Common myeloid progenitor, CD34-positive (primary cell): ENCODE results near the gene RIMS3.

Source experiments
- CTCF ChIA-PET: fragments of 350-600 bp; sonication (Branson Sonifier 250); formaldehyde crosslinking; loops from one replicate; lab custom pipeline; 2021; ENCODE audit warnings: antibody characterized with exemption; lab: Charles Lee
- POLR2A ChIA-PET: fragments of 350-600 bp; sonication (Branson Sonifier 250); formaldehyde crosslinking; loops from one replicate; lab custom pipeline; 2021; ENCODE audit warnings: antibody characterized with exemption; lab: Charles Lee
- DNase-seq, 3 donors: peaks; one replicate each; pipeline versions ENCODE4 v3.0.0 to v3.0.0-alpha.2; 2013
- H3K27ac ChIP-seq, 2 experiments: 1 replicate in 1 of 2; 2 replicates in 1 of 2; pipeline ENCODE4 v1.7.0; 2013; ENCODE audit warnings: inconsistent platforms in 2 of 2, low read length in 2 of 2, mild to moderate bottlenecking in 2 of 2, low read depth in 1 of 2, moderate library complexity in 1 of 2; ENCODE audit not compliant: severe bottlenecking in 2 of 2, insufficient read depth in 1 of 2, poor library complexity in 1 of 2
- H3K27me3 ChIP-seq, 5 experiments: replicated peaks in 2 of 5; 1 replicate in 3 of 5; 2 replicates in 2 of 5; pipeline versions ENCODE4 v1.6.1 to v1.7.0; 2013; ENCODE audit warnings: low read length in 4 of 5, mild to moderate bottlenecking in 2 of 5, moderate library complexity in 2 of 5, inconsistent platforms in 1 of 5; ENCODE audit not compliant: insufficient read depth in 5 of 5, control insufficient read depth in 4 of 5
- H3K36me3 ChIP-seq, 4 experiments: 1 replicate in 2 of 4; 2 replicates in 2 of 4; pipeline versions ENCODE4 v1.6.1 to v1.7.0; 2013; ENCODE audit warnings: low read length in 3 of 4, control low read depth in 1 of 4, mild to moderate bottlenecking in 1 of 4; ENCODE audit not compliant: control insufficient read depth in 4 of 4, insufficient read depth in 4 of 4
- H3K4me1 ChIP-seq, 4 experiments: 1 replicate in 3 of 4; 2 replicates in 1 of 4; pipeline versions ENCODE4 v1.6.1 to v1.7.1; 2013; ENCODE audit warnings: low read length in 3 of 4, mild to moderate bottlenecking in 3 of 4, control low read depth in 1 of 4, inconsistent platforms in 1 of 4, moderate library complexity in 1 of 4; ENCODE audit not compliant: control insufficient read depth in 4 of 4, insufficient read depth in 4 of 4; ENCODE audit errors: control extremely low read depth in 1 of 4
- H3K4me3 ChIP-seq, 7 experiments: 1 replicate in 4 of 7; 2 replicates in 3 of 7; pipeline versions ENCODE4 v1.5.1 to v1.7.0; 2013; ENCODE audit warnings: mild to moderate bottlenecking in 7 of 7, low read length in 6 of 7, moderate library complexity in 6 of 7, inconsistent platforms in 2 of 7, low read depth in 2 of 7, control low read depth in 1 of 7; ENCODE audit not compliant: insufficient read depth in 4 of 7, control insufficient read depth in 1 of 7; ENCODE audit errors: extremely low read depth in 1 of 7
- H3K9me3 ChIP-seq, 5 experiments: 1 replicate in 4 of 5; 2 replicates in 1 of 5; pipeline versions ENCODE4 v1.6.1 to v1.7.1; 2013; ENCODE audit warnings: low read length in 4 of 5, mild to moderate bottlenecking in 2 of 5, inconsistent platforms in 1 of 5, low read depth in 1 of 5, moderate library complexity in 1 of 5; ENCODE audit not compliant: control insufficient read depth in 4 of 5, insufficient read depth in 2 of 5; ENCODE audit errors: control extremely low read depth in 1 of 5
- WGBS: methylation state at CpG from one replicate; pipeline ENCODE4 v1.1.5; 2013; ENCODE audit not compliant: insufficient coverage; 5-methylcytosine and 5-hydroxymethylcytosine counted together

RIMS3 gene

DNA sequence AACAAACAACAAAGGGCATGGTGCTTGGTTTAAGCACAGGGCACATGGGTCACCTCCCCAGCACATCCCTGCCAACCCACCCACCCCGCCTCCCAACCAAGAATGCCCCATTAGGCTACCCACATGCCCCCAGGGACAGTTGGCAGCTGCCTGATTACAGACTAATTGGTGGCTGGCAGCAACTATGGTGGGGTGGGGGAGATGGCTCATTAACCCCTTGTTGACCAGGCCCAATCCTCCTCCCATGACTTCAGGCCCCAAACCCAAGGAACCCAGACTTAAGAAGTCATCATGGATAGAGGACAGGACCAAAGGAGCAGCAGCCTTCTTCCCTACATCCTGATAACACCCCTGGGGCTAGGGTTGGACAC lies 1.3 kb downstream of the RIMS3 start:
- Histone ChIP-seq H3K27me3 (peaks cover 0 to 4% (median 0%) of the 10 kb centered on the region in 5 experiments), H3K4me3 (no peak overlapping the region), H3K36me3 (no peaks in the 10 kb centered on the region), H3K4me1 (peaks cover 0 to 26% (median 19%) of the 10 kb centered on the region in 4 experiments), H3K9me3 (no peaks in the 10 kb centered on the region), H3K27ac (no peak overlapping the region)
- WGBS, result no CpG with 5 or more reads among the region's 1 CpG
- ChIA-PET CTCF (interaction anchor here (1.4 kb wide), 2 partner anchors 11 to 54 kb away, joined by 3 to 5 read pairs; no protein-coding TSS in a partner anchor), POLR2A (interaction anchor here (1.3 kb wide), 1 partner anchor 13 kb away, joined by 4 read pairs; no protein-coding TSS in a partner anchor)
- no peak for DNase-seq

DNA sequence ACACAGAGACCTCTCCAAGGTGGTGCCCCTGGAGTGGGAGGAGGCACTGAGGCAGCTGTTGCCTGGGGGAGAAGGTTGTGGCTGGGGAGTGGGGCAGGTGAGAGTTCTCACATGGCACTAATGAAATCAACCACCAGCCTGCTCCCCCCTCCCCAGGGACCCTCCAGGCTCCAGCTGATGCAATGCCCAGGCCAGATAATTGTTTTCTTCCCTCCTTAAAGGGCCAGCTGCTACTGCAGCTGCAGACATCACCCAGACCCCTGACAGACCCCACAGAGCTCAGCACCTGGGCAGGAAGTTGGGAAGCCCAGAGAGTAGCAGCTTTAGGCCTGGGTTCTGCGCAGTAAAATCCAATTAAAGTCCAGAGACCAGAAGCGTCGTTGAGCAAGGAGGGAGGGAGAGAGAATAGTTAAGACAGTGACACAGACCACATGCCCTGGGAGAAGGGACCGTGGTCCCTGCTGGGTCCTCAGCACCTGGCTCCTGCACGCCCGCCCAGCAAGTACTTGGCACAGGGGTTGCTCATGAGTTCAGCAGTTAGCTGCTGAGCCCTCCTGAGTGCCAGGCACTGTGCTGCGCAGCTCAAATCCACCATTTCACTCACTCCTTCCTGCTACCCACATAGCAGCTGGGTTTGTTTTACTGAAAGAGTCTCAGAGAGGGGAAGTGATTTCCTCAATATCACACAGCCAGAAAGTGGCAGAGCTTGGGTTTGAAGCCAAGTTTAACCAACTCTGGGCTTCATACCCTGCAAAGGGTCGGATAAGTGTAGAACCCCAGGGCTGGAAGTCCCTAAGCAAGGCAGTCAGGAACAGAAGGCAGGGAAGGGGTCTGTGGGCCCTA lies 1.9 kb downstream of the RIMS3 start:
- Histone ChIP-seq H3K27me3 (peaks cover 0 to 6% (median 0%) of the 10 kb centered on the region in 5 experiments), H3K36me3 (no peaks in the 10 kb centered on the region), H3K27ac (no peak overlapping the region), H3K4me1 (peaks cover 0 to 23% (median 15%) of the 10 kb centered on the region in 4 experiments), H3K9me3 (no peaks in the 10 kb centered on the region), H3K4me3 (no peak overlapping the region)
- DNase-seq, result peak in 1 of 3 donors; percentile 13
- 77% methylated on average over 7 of the region's 8 CpGs for WGBS
- POLR2A ChIA-PET, result interaction anchor here (1.3 kb wide), 1 partner anchor 12 kb away, joined by 4 read pairs; no protein-coding TSS in a partner anchor
- CTCF ChIA-PET, result interaction anchor here (0.9 to 1.6 kb wide), 4 partner anchors 10 to 70 kb away, joined by 3 to 7 read pairs (median 4); no protein-coding TSS in a partner anchor

DNA sequence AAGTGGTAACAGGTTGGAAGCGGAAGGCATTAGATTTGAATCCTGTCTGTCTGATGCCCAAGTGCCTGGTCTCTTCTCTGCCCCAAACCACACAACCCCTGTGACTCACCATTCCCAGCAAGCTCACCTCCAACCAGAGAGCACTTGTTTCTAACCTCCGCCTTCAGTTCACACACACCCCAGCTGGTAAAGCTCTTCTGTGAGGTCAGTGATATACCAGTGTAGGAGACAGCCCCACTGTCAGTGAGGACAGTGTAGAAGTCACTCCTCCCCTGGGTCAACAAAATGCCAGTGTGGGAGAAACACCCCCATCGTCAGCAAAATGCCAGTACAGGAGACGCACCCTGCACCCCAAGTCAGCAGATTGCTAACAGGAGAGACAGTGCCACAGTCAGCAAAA lies 2.6 kb downstream of the RIMS3 start:
- WGBS, result 93% methylated on average over 3 of the region's 4 CpGs
- Histone ChIP-seq H3K27ac (no peak overlapping the region), H3K9me3 (no peaks in the 10 kb centered on the region), H3K27me3 (peaks cover 0 to 12% (median 0%) of the 10 kb centered on the region in 5 experiments), H3K4me1 (peaks cover 0 to 22% (median 15%) of the 10 kb centered on the region in 4 experiments), H3K4me3 (no peak overlapping the region), H3K36me3 (no peaks in the 10 kb centered on the region)
- ChIA-PET POLR2A (interaction anchor here (1.3 kb wide), 1 partner anchor 11 kb away, joined by 4 read pairs; no protein-coding TSS in a partner anchor), CTCF (interaction anchor here (0.9 to 1.6 kb wide), 6 partner anchors 10 to 112 kb away, joined by 3 to 7 read pairs (median 4); no protein-coding TSS in a partner anchor)
- peak in 2 of 3 donors; percentile 23 to 29 for DNase-seq

DNA sequence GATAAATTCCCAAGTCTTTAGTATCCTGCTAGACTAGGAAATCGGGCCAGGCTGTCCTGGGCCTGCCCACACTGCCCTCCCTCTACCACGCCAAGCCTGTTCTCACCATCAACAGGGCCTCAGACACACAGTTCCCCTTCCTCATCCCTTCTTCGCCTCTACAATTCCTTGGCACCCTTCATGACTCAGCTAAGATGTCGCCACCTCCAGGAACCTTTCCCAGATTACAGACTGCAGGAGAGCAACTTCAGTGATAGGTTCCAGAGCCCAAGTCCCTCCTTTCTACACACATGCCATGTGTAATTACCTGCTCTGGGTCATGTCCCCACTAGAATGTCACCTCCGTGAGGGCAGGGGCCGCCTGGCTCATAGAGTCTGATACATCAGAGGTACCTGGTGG lies 3.3 kb downstream of the RIMS3 start:
- Histone ChIP-seq H3K27ac (no peak overlapping the region), H3K4me3 (no peak overlapping the region), H3K27me3 (peaks cover 0 to 12% (median 0%) of the 10 kb centered on the region in 5 experiments), H3K36me3 (no peaks in the 10 kb centered on the region), H3K9me3 (no peaks in the 10 kb centered on the region), H3K4me1 (peaks cover 0 to 22% (median 15%) of the 10 kb centered on the region in 4 experiments)
- 91% methylated on average over 6 of the region's 6 CpGs for WGBS
- DNase-seq, result no peak
- POLR2A ChIA-PET, result no interaction called here
- CTCF ChIA-PET, result interaction anchor here (0.9 to 1.6 kb wide), 5 partner anchors 9 to 113 kb away, joined by 3 to 7 read pairs (median 4); no protein-coding TSS in a partner anchor

DNA sequence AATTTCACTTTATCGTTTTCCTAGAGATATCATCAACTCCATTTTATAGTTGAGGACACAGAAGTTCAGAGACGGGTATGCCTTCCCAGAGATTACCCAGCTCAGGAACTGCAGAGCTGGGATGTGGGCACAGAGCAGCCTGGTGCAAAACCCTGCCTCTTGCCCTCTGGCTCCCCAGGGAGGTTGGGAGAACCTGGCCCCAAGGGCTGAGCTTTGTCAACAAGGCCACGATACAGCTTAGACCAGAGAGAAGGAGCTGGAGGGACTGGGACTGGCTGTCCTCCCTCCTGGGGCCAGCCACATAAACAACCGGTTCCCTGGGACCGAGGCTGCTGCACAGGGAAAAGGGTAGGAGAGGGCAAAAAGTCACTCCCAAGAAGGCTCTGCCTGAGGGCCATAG lies 3.8 kb downstream of the RIMS3 start:
- H3K27me3 ChIP-seq, result peaks cover 0 to 12% (median 0%) of the 10 kb centered on the region in 5 experiments
- no peak for DNase-seq
- H3K4me3 ChIP-seq, result no peak overlapping the region
- POLR2A ChIA-PET, result no interaction called here
- H3K4me1 ChIP-seq, result peaks cover 0 to 22% (median 15%) of the 10 kb centered on the region in 4 experiments
- WGBS, result 96% methylated on average over 5 of the region's 5 CpGs
- H3K9me3 ChIP-seq, result no peaks in the 10 kb centered on the region
- CTCF ChIA-PET, result interaction anchor here (1.2 to 1.3 kb wide), 2 partner anchors 31 to 113 kb away, joined by 3 to 4 read pairs; no protein-coding TSS in a partner anchor
- no peaks in the 10 kb centered on the region for H3K36me3 ChIP-seq
- no peak overlapping the region for H3K27ac ChIP-seq

DNA sequence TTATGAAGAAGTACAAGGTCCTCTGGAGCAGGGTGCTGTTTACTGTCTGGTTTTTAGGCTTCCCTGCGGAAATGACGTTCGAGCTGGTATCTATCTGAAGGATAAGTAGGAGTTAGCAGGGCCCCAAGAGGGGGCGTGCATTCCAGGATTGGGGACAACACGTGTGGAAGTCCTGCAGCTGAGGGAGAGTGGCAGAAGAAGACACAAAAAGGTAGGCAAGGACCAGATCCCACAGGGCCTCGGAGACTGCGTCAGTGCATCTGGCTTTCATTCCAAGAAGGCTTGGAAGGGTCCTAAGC lies 5.9 kb downstream of the RIMS3 start:
- POLR2A ChIA-PET, result no interaction called here
- peaks cover 0 to 15% (median 8%) of the 10 kb centered on the region in 5 experiments for H3K27me3 ChIP-seq

More for the DNA sequence above, 5.9 kb downstream of the RIMS3 start:
- no peak for DNase-seq
- CTCF ChIA-PET, result interaction anchor here (0.8 to 1.7 kb wide), 4 partner anchors 10 to 34 kb away, joined by 3 to 4 read pairs (median 3); no protein-coding TSS in a partner anchor
- Histone ChIP-seq H3K36me3 (no peaks in the 10 kb centered on the region), H3K27ac (no peak overlapping the region), H3K4me1 (peaks cover 0 to 12% (median 5%) of the 10 kb centered on the region in 4 experiments), H3K9me3 (no peaks in the 10 kb centered on the region), H3K4me3 (no peak overlapping the region)
- 84% methylated on average over 7 of the region's 7 CpGs for WGBS
